GM19372 (cell line): ENCODE data around the gene ID2.

Experiments
- ATAC-seq: cut with Tn5 transposase; IDR thresholded peaks from one replicate; pipeline ENCODE4 v1.9.1; 2021; ENCODE audit warnings: mild to moderate bottlenecking, low read depth, moderate library complexity; ENCODE audit not compliant: unreplicated experiment

The ID2 gene

GRCh38 chr2:8680822-8681760 is 765 bp upstream of the ID2 start:
- ATAC-seq = no peak

- no peak for ATAC-seq
These were observed 1.1 kb downstream of the ID2 start for GRCh38 chr2:8682719-8683667.

- ATAC-seq = no peak
These were observed 2.7 kb downstream of the ID2 start for GRCh38 chr2:8684540-8684877.

- ATAC-seq = no peak
These were observed 3.2 kb downstream of the ID2 start for GRCh38 chr2:8684878-8685696.

GRCh38 chr2:8685697-8686358 is 4.0 kb downstream of the ID2 start:
- no peak for ATAC-seq

GRCh38 chr2:8691859-8692437 is 10.1 kb downstream of the ID2 start:
- ATAC-seq = no peak

- ATAC-seq = no peak
These were observed 10.9 kb downstream of the ID2 start for GRCh38 chr2:8692783-8693156.

GRCh38 chr2:8693157-8693821 is 11.4 kb downstream of the ID2 start:
- no peak for ATAC-seq

GRCh38 chr2:8694737-8695136 is 12.9 kb downstream of the ID2 start:
- no peak for ATAC-seq

- ATAC-seq = no peak
These were observed 15.3 kb downstream of the ID2 start for GRCh38 chr2:8697190-8697589.

- ATAC-seq = no peak
These were observed 18.0 kb downstream of the ID2 start for GRCh38 chr2:8699839-8700238.

- ATAC-seq = no peak
These were observed 20.0 kb downstream of the ID2 start for GRCh38 chr2:8701681-8702379.

- ATAC-seq = no peak
These were observed 23.1 kb downstream of the ID2 start for GRCh38 chr2:8704906-8705305.

- ATAC-seq = no peak
These were observed 27.8 kb downstream of the ID2 start for GRCh38 chr2:8709611-8710010.

GRCh38 chr2:8710951-8711350 is 29.1 kb downstream of the ID2 start:
- ATAC-seq = no peak

GRCh38 chr2:8714283-8714682 is 32.4 kb downstream of the ID2 start:
- no peak for ATAC-seq

- ATAC-seq = no peak
These were observed 33.1 kb downstream of the ID2 start for GRCh38 chr2:8714971-8715370.

- no peak for ATAC-seq
These were observed 37.7 kb downstream of the ID2 start for GRCh38 chr2:8719528-8719927.

GRCh38 chr2:8720741-8721140 is 38.9 kb downstream of the ID2 start:
- ATAC-seq = no peak
